CMK (cell line): ENCODE measurements around the gene HOXC10.

Experiments
- DNase-seq: peaks from one replicate; pipeline ENCODE4 v3.0.0-alpha.2; 2010; ENCODE audit warnings: low read depth

HOXC10 gene

DNA sequence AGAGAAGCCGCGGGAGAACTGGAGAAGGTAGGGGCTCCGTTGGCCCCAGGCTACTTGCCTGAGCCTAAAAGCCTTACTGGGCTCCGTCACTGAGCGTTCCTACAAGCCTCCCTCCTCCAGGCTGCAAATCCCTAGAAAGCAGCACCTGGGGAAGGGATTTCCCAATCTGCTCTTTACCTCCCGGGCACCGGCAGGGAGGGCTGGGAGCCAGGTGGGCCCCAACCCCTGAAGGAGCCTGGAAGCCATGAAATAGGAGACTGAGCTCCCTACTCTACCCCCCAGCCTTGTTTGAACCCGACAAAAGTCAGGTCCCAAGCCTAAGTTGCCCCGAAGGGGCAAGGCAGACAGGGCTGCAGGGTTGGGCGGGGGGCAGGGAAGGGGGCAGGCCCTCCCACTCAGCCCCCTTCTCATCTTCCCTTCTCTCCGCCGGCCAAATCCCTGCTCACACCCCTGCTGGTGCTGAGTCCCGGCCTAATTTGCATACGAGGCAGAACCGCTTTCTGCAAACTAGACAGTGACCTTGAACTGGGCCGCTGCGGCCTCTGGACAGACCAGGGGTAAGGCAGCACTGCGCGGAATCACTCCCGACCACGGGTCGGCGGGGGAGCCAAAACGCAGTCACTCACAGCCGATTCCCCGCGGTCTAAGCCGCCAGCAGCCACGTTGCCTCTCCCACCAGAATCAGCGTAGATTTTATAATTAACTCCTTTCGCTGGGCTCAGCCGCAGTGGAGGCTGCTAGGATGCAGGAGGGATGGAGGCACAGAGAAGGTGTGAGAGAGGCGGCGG, 34.0 kb upstream of the HOXC10 start:
- no peak for DNase-seq

DNA sequence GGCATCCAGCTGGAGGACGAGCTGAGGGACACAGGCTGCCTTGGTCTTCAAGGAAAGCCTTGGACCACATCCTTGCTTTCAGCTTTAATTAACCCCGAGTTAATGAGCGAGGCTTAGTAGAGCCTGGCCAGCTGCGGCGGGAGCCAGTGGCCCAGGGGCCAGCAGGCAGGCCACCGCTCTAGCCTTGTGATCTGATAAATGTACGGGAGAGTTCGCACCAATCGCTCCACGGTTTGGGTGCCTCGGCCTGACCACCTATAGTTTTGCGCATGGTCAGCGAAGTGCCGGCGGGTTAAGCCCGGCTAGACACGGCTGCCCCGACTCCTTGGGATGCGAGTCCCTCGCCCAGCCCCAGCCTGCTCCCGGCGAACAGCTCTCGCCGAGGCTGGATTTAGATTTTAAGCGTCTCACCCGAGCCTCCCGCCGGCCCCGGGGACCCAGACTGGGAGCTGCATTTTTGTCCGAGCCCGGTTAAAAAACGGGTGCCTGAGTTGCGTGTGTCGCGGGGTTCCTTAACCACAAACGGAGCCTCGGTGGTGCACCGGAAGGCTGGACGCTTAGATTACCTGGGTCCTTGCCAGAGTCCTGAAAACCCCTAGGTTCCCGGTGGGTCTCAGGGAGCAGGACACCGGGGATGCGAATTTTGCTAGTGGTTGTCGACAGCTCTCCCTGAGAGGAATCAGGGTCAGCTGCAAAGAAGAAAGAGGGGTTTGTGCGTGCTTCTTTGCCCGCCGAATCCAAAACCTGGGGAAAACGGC, 33.2 kb upstream of the HOXC10 start:
- no peak for DNase-seq

- no peak for DNase-seq
These were observed 32.6 kb upstream of the HOXC10 start for GRCh38 chr12:53952335-53952694.

- no peak for DNase-seq
These were observed 31.8 kb upstream of the HOXC10 start for GRCh38 chr12:53952871-53953734.

DNA sequence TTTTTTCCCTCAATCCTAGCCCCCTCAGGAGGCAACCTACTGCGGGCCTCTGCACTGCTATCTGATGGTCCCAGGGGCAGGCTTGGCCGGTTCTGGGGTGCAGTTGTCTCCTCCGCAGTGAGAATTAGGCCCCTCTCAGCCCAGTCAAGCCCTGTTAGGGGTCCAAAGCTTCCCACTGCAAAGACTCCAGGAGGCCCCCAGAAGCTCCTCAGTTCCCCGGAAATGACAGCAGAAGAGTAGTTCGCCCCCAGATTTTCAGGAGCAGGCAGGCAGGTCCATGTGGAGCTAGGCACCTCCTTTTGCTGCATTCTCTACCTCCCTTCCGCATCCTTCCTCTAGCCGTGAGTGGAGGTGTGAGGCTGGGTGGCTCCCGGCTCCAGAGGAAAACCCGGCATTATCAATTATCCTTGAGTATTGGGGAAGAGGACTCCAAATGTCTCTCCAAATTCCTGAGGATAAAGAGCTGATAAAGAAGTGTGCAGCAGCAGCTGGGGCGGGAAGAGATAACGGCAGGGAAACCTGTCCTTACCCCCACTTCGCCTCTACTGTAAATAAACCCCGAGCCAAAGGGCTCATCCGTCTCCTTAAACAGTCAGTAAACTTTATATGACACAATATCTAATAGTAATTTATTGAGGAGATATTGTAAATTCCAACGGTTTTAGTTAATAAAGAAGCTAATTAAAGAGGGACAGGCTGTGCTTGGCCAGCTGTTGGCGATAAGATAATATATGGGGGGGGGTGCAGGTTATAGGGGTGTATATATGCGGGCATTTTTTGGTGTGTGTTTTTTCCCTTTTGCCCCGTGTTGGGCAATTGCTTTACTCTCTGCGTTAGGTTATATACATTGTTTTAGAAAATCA, 30.9 kb upstream of the HOXC10 start:
- no peak for DNase-seq

DNA sequence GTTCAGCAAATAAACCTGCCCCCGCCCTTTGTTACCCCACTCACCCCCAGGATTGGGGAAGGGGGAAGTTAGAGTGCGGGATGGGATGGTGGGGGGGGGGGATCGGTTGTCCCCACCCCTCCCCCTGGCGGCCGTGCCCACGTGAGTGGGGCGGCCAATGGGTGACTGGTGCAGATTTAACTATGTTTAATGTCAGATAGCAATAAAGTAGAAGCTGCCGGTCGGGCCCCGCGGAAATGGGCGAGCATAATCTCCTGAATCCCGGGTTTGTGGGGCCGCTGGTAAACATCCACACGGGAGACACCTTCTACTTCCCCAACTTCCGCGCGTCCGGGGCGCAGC, 30.3 kb upstream of the HOXC10 start, which contains the start of gene HOXC12:
Gene HOXC12, plus strand, starts transcription at position 210 of the 342 bp plus-strand sequence. Its CDS starts 27 bp downstream, at position 237.
- DNase-seq: no peak

DNA sequence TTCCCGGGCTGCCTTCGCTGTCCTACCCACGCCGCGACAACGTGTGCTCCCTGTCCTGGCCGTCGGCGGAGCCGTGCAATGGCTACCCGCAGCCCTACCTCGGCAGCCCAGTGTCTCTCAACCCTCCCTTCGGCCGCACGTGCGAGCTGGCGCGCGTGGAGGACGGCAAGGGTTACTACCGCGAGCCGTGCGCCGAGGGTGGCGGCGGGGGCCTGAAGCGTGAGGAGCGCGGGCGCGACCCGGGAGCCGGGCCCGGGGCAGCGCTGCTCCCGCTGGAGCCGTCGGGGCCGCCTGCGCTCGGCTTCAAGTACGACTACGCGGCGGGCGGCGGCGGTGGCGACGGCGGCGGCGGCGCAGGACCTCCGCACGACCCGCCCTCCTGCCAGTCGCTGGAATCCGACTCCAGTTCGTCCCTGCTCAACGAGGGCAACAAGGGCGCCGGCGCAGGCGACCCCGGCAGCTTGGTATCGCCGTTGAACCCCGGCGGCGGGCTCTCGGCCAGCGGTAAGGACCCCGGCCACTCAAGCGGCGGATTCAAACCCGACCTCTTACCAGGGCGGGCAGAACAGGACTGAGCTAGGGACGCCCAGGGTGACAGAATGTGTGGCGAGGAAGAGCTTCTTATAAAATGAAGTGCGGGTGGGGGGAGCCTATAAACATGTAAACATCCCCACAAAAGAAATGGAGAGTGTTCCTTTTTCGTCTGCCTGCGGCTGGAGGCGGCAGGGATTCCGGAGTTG, 29.7 kb upstream of the HOXC10 start:
- no peak for DNase-seq

GRCh38 chr12:53955776-53956250, 29.1 kb upstream of the HOXC10 start:
- DNase-seq: no peak

- DNase-seq: no peak
These were observed 28.6 kb upstream of the HOXC10 start for GRCh38 chr12:53956251-53956887.

DNA sequence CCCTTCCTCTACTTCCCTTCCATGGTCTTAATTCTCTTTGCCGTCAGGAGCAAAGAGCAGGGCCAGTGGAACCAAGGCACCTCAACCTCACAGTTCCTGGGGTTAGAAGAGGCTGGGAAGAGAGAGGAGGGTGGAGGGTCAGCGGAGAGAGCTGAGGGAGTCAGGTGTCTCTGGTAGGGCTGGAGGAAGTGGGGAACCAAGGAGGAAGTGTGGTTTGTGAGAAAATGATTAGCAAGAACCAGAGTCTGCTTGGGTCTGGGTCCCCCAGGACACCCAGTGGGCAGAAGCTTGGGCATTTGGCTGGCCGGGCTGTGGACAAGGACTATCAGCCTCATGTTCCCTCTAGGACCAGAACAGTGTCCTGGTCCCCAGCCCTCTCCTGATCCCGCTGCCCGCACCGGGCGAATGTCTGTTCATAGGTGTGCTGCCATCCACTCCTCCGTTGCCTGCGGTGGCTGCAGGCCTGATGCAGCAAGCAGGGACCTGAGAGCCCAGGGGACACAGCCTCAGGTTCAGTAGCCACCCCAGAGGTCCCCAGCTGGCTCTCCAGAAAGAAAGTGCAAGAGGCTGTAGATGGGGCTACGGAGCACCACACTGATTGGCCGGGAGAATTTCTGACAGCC, 27.9 kb upstream of the HOXC10 start:
- DNase-seq: no peak

- DNase-seq: no peak
These were observed 26.8 kb upstream of the HOXC10 start for GRCh38 chr12:53958128-53958527.

DNA sequence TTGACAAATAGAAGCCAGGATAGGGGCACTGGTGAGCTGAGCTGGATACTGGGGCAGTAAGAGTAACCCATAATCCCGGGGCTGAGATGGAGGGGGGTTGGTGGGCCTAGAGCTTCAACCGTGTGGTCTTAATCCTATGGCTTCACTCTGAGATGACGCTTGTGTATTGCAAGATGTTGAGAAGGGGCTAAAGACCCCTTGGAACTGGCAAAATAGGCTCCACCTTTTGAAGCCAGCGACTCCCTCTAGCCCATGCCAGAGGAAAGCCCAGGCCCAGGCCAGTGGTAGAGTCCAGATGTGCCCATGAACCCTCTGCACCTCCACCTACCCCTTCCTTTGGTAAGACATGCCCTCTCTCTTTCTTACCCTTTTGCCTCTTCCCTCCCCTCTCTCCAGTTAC, 25.6 kb upstream of the HOXC10 start:
- no peak for DNase-seq

GRCh38 chr12:53960187-53961024, 24.5 kb upstream of the HOXC10 start:
- DNase-seq: no peak

- no peak for DNase-seq
These were observed 23.8 kb upstream of the HOXC10 start for GRCh38 chr12:53961025-53961761.

- DNase-seq: no peak
These were observed 21.9 kb upstream of the HOXC10 start for GRCh38 chr12:53963005-53963404.

- DNase-seq: no peak
These were observed 21.3 kb upstream of the HOXC10 start for GRCh38 chr12:53963434-53964314.

DNA sequence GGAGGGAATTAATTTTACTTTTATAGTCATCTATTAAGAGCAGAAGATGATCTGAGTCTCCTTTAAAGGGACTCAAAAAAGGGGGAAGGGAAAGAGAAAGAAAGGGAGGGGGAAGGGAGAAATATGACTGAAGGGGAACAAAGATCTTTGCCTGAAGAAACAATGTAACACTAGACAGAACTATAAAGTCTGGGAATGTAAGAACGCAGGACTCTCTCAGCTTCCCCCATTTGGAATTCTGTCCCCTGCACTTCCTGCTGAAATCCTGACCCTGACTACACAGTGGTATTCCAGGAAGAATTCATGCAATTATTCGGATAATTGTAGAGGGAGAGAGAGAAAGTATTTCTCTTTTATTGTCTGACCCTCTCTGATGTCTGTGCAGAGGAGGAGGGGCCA, 20.6 kb upstream of the HOXC10 start:
- no peak for DNase-seq
